Measurements from ENCODE around the gene PTP4A2. TPM values are rescaled to one million over a fixed set of nuclear protein-coding genes. Genes with fewer than 3 reads are reported as not detected.

The PTP4A2 gene
- total and polyA plus RNA-seq, 2 donors (not counting 3 experiments of a cell fraction or from before 2014, with no cell fraction given) = 74.1 to 184 TPM

DNA sequence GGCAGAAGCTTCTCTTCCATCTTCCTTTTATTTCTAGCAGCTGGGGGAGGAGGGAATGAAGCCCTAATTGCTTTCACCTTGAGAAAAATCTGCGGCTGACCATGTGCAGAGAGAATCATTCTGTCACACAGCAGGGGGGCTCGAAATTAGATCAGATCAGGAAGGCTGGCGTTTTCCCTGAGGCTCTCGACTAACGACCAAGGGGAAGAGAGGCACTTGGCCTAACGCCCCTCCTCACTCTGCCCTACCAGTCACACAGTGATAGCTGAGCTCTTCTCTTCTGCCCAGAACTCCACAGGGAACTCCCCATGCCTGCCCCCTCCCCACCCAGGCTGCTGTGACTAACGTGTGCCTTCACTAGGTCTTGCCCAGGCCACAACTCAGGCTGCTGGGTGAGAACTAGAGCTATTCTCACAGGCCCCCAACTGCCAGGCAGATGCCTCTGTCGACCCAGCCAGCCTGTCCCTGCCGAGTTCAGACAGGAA is 49.0 kb upstream of the PTP4A2 start:
- H3K36me3 ChIP-seq (ENCODE audit: control insufficient read depth in 2 of 2, extremely low read depth in 1 of 2, insufficient read depth in 2 of 2, low read length in 2 of 2) = no peaks in the 10 kb centered on the region
- dilution Hi-C loops (cut with MboI; ENCODE audit: extremely low pct_ligation_motif_present, low sequenced_read_pairs) (no loop called here), intact Hi-C loops (cut with micrococcal nuclease) (no loop called here)
- no peaks in the 10 kb centered on the region for H3K27me3 ChIP-seq (ENCODE audit: control insufficient read depth in 2 of 2, insufficient read depth in 2 of 2, low read length in 2 of 2)
- POLR2A ChIA-PET = no interaction called here
- TF ChIP-seq MAX (IDR thresholded peaks at IDR 0.05; ENCODE audit: insufficient read depth, insufficient read length) = no peak
- TF ChIP-seq POLR2A (IDR thresholded peaks at IDR 0.05; ENCODE audit: low read depth, low read length) = no peak
- no peak for TF ChIP-seq JUN (IDR thresholded peaks at IDR 0.05; ENCODE audit: borderline replicate concordance, insufficient read depth, insufficient read length, low read depth)
- no peak for TF ChIP-seq MYC (IDR thresholded peaks at IDR 0.05; ENCODE audit: low read depth, low read length)
- TF ChIP-seq FOS (IDR thresholded peaks at IDR 0.05; ENCODE audit: borderline replicate concordance, insufficient read depth, low read length) = no peak
- TF ChIP-seq, protein P1, sequence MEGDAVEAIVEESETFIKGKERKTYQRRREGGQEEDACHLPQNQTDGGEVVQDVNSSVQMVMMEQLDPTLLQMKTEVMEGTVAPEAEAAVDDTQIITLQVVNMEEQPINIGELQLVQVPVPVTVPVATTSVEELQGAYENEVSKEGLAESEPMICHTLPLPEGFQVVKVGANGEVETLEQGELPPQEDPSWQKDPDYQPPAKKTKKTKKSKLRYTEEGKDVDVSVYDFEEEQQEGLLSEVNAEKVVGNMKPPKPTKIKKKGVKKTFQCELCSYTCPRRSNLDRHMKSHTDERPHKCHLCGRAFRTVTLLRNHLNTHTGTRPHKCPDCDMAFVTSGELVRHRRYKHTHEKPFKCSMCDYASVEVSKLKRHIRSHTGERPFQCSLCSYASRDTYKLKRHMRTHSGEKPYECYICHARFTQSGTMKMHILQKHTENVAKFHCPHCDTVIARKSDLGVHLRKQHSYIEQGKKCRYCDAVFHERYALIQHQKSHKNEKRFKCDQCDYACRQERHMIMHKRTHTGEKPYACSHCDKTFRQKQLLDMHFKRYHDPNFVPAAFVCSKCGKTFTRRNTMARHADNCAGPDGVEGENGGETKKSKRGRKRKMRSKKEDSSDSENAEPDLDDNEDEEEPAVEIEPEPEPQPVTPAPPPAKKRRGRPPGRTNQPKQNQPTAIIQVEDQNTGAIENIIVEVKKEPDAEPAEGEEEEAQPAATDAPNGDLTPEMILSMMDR (IDR thresholded peaks at IDR 0.05; ENCODE audit: extremely low read depth in 1 of 2, insufficient read depth in 1 of 2, low read depth in 1 of 2, low read length in 2 of 2) = no peak
- no peak for TF ChIP-seq EZH2 (IDR thresholded peaks at IDR 0.05; ENCODE audit: borderline replicate concordance, low read depth, low read length, severe bottlenecking)
- no peak for TF ChIP-seq POLR2AphosphoS5 (IDR thresholded peaks at IDR 0.05; ENCODE audit: insufficient read depth, low read depth, low read length)
- TF ChIP-seq GATA2 (IDR thresholded peaks at IDR 0.05; ENCODE audit: insufficient read depth, insufficient read length, low read depth, low read length) = no peak
- FAIRE-seq (no peak), DNase-seq (ENCODE audit: low read depth, low spot score) (no peak)
- no peaks in the 10 kb centered on the region for H3K79me2 ChIP-seq (ENCODE audit: control insufficient read depth, insufficient read depth, low read length)
- H3K9me3 ChIP-seq (replicated peaks; ENCODE audit: control insufficient read depth, insufficient read depth, low read length) = no peaks in the 10 kb centered on the region
- H2AFZ ChIP-seq (ENCODE audit: low read depth, low read length) = no peak overlapping the region
- no peaks in the 10 kb centered on the region for H4K20me1 ChIP-seq (replicated peaks; ENCODE audit: control insufficient read depth, extremely low read depth, insufficient read depth, low read length)
- H3K4me1 ChIP-seq (ENCODE audit: control insufficient read depth, extremely low read depth, insufficient read depth, low read length) = peaks cover 12% of the 10 kb centered on the region
- H3K4me3 ChIP-seq (replicated peaks in 1 of 3; ENCODE audit: insufficient read depth in 1 of 3, low read depth in 1 of 3, low read length in 3 of 3) = no peak overlapping the region
- no peak overlapping the region for H3K4me2 ChIP-seq (ENCODE audit: insufficient read depth, low read length)
- CTCF ChIA-PET = interaction anchor here (1.5 to 2.5 kb wide), 4 partner anchors 16 to 414 kb away, joined by 3 to 13 read pairs (median 6); no protein-coding TSS in a partner anchor
- H3K9me1 ChIP-seq (replicated peaks; ENCODE audit: control insufficient read depth, extremely low read depth, insufficient read depth, low read length) = no peaks in the 10 kb centered on the region
- H3K27ac ChIP-seq (ENCODE audit: insufficient read depth, low read depth, low read length) = no peak overlapping the region
- no TSS peak for BruUV-seq (replicated peaks)
- H3K9ac ChIP-seq (replicated peaks; ENCODE audit: extremely low read depth, insufficient read depth, low read length) = no peak overlapping the region
